Measurements from ENCODE around the gene MPRIP. TPM values are rescaled to one million over a fixed set of nuclear protein-coding genes. Genes with fewer than 3 reads are reported as not detected.

MPRIP gene
- total and polyA plus RNA-seq, 10 donors = 52.3 to 309 (median 131) TPM

- peak; percentile 62 for DNase-seq
- Histone ChIP-seq H3K36me3 (peaks cover 0 to 33% (median 7%) of the 10 kb centered on the region in 6 donors), H3K27me3 (replicated peaks in 1 of 7) (no peaks in the 10 kb centered on the region), H3K4me1 (peaks cover 24 to 99% (median 72%) of the 10 kb centered on the region in 6 donors), H3K27ac (peak overlapping the region in 1 of 8 donors; percentile 24), H3K9me3 (no peaks in the 10 kb centered on the region), H3K4me3 (no peak overlapping the region)
- TF ChIP-seq POLR2AphosphoS5 (IDR thresholded peaks at IDR 0.05) (peak in 1 of 3 donors; percentile 21), CTCF (IDR thresholded peaks at IDR 0.05 in 8 of 11, conservative IDR thresholded peaks at IDR 0.05 in 3 of 11) (no peak)
- 75 to 88% (median 79%) methylated on average over 5 to 10 of the region's 10 CpGs for WGBS, 5 donors
- intact Hi-C loops (cut with DNase I; ENCODE audit: low total_unique reads) = no loop called here
These were observed 18.0 kb downstream of the MPRIP start for GRCh38 chr17:17060001-17060922.

- H3K36me3 ChIP-seq = peaks cover 0 to 33% (median 7%) of the 10 kb centered on the region in 6 donors
- no peaks in the 10 kb centered on the region for H3K27me3 ChIP-seq (replicated peaks in 1 of 7)
- no peak overlapping the region for H3K4me3 ChIP-seq
- intact Hi-C loops (cut with DNase I; ENCODE audit: low total_unique reads) = no loop called here
- TF ChIP-seq POLR2A (IDR thresholded peaks at IDR 0.05) (no peak), POLR2AphosphoS5 (IDR thresholded peaks at IDR 0.05) (no peak), CTCF (IDR thresholded peaks at IDR 0.05 in 8 of 11, conservative IDR thresholded peaks at IDR 0.05 in 3 of 11) (no peak)
- H3K9me3 ChIP-seq = no peaks in the 10 kb centered on the region
- WGBS, 5 donors = 75 to 93% (median 88%) methylated on average over 2 to 5 of the region's 5 CpGs
- DNase-seq = peak; percentile 28
- H3K4me1 ChIP-seq = peaks cover 27 to 99% (median 71%) of the 10 kb centered on the region in 6 donors
- H3K27ac ChIP-seq = peak overlapping the region in 1 of 8 donors; percentile 24
These were observed 18.7 kb downstream of the MPRIP start for GRCh38 chr17:17060930-17061329.

GRCh38 chr17:17061516-17061915, 19.3 kb downstream of the MPRIP start:
- H3K4me1 ChIP-seq = peaks cover 27 to 99% (median 70%) of the 10 kb centered on the region in 6 donors
- H3K36me3 ChIP-seq = peaks cover 0 to 33% (median 7%) of the 10 kb centered on the region in 6 donors
- H3K27me3 ChIP-seq (replicated peaks in 1 of 7) = no peaks in the 10 kb centered on the region
- peak overlapping the region in 2 of 8 donors; percentile 43 to 67 for H3K27ac ChIP-seq
- H3K4me3 ChIP-seq = no peak overlapping the region
- intact Hi-C loops (cut with DNase I; ENCODE audit: low total_unique reads) = no loop called here
- no peaks in the 10 kb centered on the region for H3K9me3 ChIP-seq
- WGBS, 5 donors = 88 to 96% (median 91%) methylated on average over 3 of the region's 3 CpGs
- TF ChIP-seq POLR2AphosphoS5 (IDR thresholded peaks at IDR 0.05) = no peak
- no peak for TF ChIP-seq POLR2A (IDR thresholded peaks at IDR 0.05)
- no peak for TF ChIP-seq CTCF (IDR thresholded peaks at IDR 0.05 in 8 of 11, conservative IDR thresholded peaks at IDR 0.05 in 3 of 11)
- peak; percentile 18 for DNase-seq

- TF ChIP-seq POLR2A (IDR thresholded peaks at IDR 0.05) = no peak
- no peak for TF ChIP-seq POLR2AphosphoS5 (IDR thresholded peaks at IDR 0.05)
- TF ChIP-seq CTCF (IDR thresholded peaks at IDR 0.05 in 8 of 11, conservative IDR thresholded peaks at IDR 0.05 in 3 of 11) = no peak
- H3K4me3 ChIP-seq = no peak overlapping the region
- intact Hi-C loops (cut with DNase I; ENCODE audit: low total_unique reads) = no loop called here
- H3K27ac ChIP-seq = peak overlapping the region in 3 of 8 donors; percentile 20 to 67 (median 31)
- no peaks in the 10 kb centered on the region for H3K27me3 ChIP-seq (replicated peaks in 1 of 7)
- peak; percentile 56 for DNase-seq
- H3K4me1 ChIP-seq = peaks cover 27 to 99% (median 74%) of the 10 kb centered on the region in 6 donors
- peaks cover 0 to 27% (median 6%) of the 10 kb centered on the region in 6 donors for H3K36me3 ChIP-seq
- no peaks in the 10 kb centered on the region for H3K9me3 ChIP-seq
- WGBS, 5 donors = 71 to 88% (median 85%) methylated on average over 10 to 11 of the region's 11 CpGs
These were observed 20.1 kb downstream of the MPRIP start for GRCh38 chr17:17062356-17062755.
